Heart left ventricle (tissue), 13 donors: ENCODE measurements around the gene RILP.

Experiments used
- POLR2A ChIP-seq, 2 donors: fragments of 450-650 bp; IDR thresholded peaks; one replicate each; pipeline ENCODE4 v1.6.1; 2017; ENCODE audit warnings: antibody characterized with exemption in 2 of 2, mild to moderate bottlenecking in 2 of 2, moderate library complexity in 2 of 2
- TF ChIP-seq, protein P1 (sequence below), 12 donors: fragments of 200-600 bp; sonication (generic) in 4 of 12; IDR thresholded peaks; one replicate each; pipeline versions ENCODE4 v1.5.0 to v1.8.0; 2018 to 2022; ENCODE audit warnings: antibody characterized with exemption in 12 of 12, mild to moderate bottlenecking in 5 of 12
- donor health status: ischemic (EF 13 %, LVEDD 7.1; RV severe dilation, severe dysfunction).
- donor health status: DM: no; HTN: yes; CAD: no.
- donor health status: DM: no; HTN: no; CAD: no.
- donor health status: ischemic (EF 25% LVEDD 6.9; RV normal size, moderate dysfunction).
- donor health status: ischemic (EF 25% LVEDD 5.7; RV mildly dilated, moderate dysfunction).
- donor health status: ischemic (EF 35%, LVEDD 5.7; RV mildly dilated, moderate dysfunction).
- donor health status: nonischemic (EF 11% LVEDD 7.7; RV severe dilation, severe dysfunction).
- donor health status: DM: yes; HTN: yes; CAD: no.
- donor health status: PGD.
- donor health status: ischemic (EF 29% LVEDD 5.4; RV normal size, mild dysfunction).
- donor health status: nonischemic (EF 23%, LVEDD 6.1; RV moderate dilation, normal function).

DNA sequence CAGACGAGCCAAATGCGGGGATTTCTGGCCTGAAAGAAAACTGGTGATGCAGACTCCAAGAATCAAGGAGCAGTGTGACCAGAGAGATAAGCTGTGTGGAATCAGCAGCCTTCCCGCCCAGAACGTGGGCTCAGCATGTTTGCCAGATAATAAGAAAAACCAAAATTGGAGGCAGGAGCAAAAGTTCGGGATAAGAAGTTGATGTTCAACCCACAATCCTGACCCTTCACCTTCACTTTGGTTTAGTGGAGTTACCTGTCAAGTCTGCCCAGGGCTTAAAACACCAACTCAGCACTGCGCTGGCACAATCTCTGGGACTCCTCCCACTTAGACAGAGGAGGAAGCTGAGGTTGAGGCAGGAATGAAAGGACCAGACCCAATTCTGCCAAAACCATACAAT lies 24.1 kb downstream of the RILP start:
- TF ChIP-seq, protein P1, sequence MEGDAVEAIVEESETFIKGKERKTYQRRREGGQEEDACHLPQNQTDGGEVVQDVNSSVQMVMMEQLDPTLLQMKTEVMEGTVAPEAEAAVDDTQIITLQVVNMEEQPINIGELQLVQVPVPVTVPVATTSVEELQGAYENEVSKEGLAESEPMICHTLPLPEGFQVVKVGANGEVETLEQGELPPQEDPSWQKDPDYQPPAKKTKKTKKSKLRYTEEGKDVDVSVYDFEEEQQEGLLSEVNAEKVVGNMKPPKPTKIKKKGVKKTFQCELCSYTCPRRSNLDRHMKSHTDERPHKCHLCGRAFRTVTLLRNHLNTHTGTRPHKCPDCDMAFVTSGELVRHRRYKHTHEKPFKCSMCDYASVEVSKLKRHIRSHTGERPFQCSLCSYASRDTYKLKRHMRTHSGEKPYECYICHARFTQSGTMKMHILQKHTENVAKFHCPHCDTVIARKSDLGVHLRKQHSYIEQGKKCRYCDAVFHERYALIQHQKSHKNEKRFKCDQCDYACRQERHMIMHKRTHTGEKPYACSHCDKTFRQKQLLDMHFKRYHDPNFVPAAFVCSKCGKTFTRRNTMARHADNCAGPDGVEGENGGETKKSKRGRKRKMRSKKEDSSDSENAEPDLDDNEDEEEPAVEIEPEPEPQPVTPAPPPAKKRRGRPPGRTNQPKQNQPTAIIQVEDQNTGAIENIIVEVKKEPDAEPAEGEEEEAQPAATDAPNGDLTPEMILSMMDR (IDR thresholded peaks at IDR 0.05) = no peak
- TF ChIP-seq POLR2A (IDR thresholded peaks at IDR 0.05) = no peak
